GM10266 (cell line): Measurements from ENCODE around the gene SLC1A4.

Experiments used
- DNase-seq: peaks from one replicate; pipeline ENCODE4 v3.0.0; 2012; ENCODE audit errors: extremely low spot score
- TF ChIP-seq, protein P1 (sequence below): IDR thresholded peaks from 2 replicates; pipeline ENCODE4 v1.5.1; 2012; ENCODE audit warnings: mild to moderate bottlenecking, low read depth; ENCODE audit not compliant: control insufficient read depth, insufficient read depth; ENCODE audit errors: missing control alignments

SLC1A4 gene

DNA sequence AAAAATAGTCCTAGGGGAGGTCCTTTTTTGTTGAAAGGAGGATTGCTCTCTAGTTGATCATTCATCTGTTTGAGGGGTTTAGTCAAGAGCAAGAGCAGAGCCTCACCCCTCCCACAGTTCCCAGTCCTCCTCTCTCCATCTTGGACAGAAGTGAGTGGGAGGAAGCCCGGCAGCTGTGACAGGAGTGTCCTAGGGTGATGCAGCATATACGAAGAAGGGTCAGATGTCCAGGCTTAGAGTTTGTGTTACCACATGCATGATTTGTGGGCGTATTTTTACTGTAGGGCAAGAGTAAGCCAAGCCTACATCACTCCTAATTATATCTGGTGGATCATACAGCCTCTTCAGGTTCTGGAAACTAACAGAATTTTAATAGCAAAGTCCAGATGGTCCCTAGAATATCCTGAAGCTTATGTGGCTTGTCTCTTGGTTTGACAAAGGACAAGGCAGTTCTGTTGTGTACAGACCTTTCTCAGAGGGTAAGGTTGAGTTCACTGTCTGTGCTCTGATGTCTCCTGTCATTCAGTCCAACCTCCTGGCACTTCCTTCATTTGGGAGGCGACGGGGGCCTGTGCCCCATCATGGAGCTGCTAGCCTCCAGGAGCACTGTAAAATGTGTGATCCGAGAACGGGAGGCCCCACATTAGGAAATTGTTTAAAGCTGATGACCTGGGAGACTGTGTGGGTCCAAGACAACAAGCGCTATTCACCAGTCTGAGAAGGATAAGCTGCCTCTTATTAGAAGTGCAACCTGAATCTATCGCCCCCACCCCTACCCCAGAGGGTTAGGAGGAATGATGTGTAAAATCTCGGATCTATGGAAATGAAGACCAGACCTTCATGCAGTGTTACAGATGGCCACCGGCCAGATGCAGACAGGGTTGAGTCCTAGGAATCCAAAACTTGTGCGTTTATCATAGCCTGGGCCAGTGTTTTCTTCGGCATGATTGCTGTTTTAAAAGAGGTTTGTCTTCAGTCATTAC is 73.9 kb downstream of the SLC1A4 start:
- no peak for DNase-seq
- TF ChIP-seq, protein P1, sequence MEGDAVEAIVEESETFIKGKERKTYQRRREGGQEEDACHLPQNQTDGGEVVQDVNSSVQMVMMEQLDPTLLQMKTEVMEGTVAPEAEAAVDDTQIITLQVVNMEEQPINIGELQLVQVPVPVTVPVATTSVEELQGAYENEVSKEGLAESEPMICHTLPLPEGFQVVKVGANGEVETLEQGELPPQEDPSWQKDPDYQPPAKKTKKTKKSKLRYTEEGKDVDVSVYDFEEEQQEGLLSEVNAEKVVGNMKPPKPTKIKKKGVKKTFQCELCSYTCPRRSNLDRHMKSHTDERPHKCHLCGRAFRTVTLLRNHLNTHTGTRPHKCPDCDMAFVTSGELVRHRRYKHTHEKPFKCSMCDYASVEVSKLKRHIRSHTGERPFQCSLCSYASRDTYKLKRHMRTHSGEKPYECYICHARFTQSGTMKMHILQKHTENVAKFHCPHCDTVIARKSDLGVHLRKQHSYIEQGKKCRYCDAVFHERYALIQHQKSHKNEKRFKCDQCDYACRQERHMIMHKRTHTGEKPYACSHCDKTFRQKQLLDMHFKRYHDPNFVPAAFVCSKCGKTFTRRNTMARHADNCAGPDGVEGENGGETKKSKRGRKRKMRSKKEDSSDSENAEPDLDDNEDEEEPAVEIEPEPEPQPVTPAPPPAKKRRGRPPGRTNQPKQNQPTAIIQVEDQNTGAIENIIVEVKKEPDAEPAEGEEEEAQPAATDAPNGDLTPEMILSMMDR = no peak

DNA sequence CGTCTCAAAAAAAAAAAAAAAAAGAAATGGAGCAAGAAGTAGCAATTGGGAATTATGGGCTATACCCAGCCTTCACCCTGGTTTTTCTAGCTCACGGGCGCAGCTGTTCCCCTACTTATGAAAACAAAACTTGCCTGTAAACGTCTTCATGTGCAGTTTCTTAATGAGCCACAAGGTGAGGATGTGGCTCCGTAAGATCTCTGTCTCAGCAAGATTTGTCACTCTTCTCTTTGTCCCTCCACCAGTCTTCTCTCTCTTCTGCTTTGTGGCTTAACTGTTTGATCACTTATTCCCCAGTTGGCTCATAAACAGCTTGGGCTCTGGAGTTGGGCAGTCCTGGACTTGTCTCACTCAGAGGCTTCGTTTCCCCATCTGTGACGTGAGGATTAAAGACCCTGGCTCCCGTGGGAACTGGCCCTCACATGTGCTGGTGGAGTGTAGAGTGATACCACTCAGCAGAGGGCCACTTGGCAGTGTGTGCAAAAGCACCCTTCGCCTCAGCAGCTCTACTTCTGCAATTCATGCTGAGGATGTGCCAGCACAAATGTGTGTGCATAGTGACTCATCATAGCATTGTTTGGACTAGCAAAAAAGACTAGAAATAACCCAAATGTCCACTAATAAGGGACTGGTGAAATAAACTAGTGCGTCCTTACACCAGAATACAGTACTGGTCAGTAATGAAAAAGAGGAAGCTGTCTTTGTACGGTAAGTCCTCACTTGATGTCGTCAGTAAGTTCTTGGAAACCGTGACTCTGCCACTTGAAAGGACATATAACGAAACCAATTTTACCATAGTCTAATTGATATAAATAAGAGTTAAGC is 75.7 kb downstream of the SLC1A4 start:
- TF ChIP-seq, protein P1 = peak; percentile 89
- DNase-seq = peak; percentile 75

DNA sequence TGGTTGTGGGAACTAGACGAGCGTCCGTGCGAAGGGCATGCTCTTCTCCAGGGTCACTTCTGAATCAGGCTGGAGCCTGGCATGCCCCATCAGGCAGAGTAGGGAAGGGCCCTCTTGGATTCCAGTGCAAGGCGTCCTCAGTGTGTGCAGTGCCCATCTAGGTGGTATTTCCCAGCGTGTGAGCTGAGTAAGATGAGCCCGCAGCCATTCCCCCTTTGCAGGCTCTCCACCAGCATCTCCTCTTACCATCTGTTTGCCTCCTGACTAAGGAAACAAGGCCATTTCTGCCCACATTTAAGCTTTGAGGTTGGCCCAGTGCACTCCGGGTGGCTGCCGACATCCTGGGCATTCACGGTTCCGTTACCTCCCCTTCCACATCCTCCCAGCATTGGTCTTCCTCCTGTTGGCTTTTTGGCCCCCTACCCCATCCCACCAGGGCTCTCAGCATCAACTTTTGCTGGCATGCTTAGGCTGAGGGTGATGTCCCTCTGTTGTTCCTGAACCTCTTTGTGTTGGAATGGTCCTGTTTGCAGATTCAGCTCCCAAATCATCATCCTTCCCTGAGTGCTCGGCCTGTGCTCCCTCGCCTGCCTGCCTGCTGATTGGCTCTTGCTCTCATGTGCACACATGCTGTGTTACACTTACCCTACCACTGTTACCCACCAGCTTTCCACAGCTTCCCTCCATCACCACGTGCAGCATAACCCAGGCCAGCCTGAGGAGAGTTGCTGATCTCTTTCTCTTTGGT is 78.8 kb downstream of the SLC1A4 start:
- TF ChIP-seq, protein P1 = no peak
- no peak for DNase-seq

DNA sequence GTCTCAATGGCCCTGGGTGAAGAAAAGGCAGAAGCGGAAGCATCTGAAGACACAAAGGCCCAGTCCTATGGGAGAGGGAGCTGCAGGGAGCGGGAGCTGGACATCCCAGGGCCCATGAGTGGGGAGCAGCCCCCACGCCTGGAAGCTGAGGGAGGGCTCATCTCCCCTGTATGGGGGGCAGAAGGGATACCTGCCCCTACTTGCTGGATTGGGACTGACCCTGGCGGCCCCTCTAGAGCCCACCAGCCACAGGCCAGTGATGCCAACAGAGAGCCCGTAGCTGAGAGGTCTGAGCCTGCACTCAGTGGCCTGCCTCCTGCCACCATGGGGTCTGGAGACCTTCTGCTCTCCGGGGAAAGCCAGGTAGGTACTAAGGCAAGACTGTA is 80.2 kb downstream of the SLC1A4 start:
- TF ChIP-seq, protein P1 = no peak
- DNase-seq = no peak

DNA sequence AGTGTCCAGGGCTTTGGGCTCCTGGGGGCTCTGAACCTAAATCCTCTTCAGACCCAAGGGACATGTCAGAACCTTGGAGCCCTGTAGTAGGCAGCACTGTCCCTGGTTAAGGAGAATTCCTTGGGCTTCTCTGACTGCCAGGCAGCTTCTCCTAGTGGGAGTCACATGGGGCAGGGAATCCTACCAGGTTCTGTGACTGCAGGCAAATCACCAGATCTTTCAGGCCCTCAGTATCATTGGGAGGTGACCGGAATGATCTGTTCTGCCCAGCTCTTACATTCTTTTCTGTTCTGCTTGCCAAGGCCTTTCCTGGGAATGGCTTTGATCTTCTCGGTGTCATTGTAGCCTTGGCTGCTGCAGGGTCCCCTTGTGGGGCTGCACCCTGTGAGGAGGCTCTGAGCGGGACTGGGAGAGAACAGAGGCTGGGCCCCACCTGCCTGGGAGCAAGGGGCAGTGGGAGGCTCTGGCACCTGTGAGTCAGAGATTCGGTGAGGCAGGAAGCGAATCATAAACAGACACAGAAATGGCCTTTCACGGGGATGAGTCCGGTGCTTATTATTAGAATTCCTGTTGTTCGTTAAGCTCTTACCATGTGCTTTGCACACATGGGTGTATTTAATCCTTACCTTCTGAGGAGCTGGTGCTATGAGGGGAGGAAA is 81.1 kb downstream of the SLC1A4 start:
- DNase-seq = no peak
- TF ChIP-seq, protein P1 = no peak

DNA sequence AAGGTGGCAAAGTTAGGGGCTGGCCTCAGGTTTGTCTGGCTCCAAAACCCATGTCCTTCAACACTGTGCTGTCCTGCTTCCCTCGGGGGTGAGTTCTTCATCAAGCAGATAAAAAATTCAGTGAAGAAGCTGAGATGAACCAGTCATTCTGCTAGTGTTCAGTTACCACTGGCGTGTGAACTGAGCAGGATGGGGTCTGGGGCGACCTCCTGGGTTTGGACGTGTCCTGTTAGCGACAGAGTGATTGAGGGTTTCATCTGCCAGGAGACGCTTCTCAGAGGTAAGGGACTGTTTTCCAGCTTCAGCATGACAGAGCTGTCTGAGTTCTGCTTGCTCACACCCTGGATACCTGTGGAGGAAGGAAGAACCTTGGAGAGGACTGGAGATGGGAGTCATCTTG is 81.7 kb downstream of the SLC1A4 start:
- TF ChIP-seq, protein P1 = no peak
- no peak for DNase-seq
